Embryonic facial prominence (tissue), 1 donor: ENCODE measurements around the gene FRAS1.
"Not testable (repeated sequence)": the region's sequence is repeated elsewhere in the genome, so short reads cannot be mapped to it uniquely, and the experiment has no call there.

ENCODE experiments used
- DNase-seq: peaks from one replicate; pipeline ENCODE4 v3.0.0-alpha.2; 2016; ENCODE audit errors: extremely low spot score

FRAS1 gene

GRCh38 chr4:78275450-78275849, 218.3 kb downstream of the FRAS1 start:
- DNase-seq = not testable (repeated sequence)

GRCh38 chr4:78286281-78286680, 229.2 kb downstream of the FRAS1 start:
- DNase-seq = no peak

GRCh38 chr4:78288327-78288726, 231.2 kb downstream of the FRAS1 start:
- DNase-seq = peak; percentile 3

- DNase-seq = no peak
These were observed 234.2 kb downstream of the FRAS1 start for GRCh38 chr4:78291277-78291676.

- no peak for DNase-seq
These were observed 235.2 kb downstream of the FRAS1 start for GRCh38 chr4:78292341-78292740.

GRCh38 chr4:78292856-78293255, 235.7 kb downstream of the FRAS1 start:
- DNase-seq = no peak

- no peak for DNase-seq
These were observed 236.2 kb downstream of the FRAS1 start for GRCh38 chr4:78293348-78293747.

GRCh38 chr4:78293821-78294301, 236.7 kb downstream of the FRAS1 start:
- peak; percentile 46 for DNase-seq

GRCh38 chr4:78296261-78296660, 239.1 kb downstream of the FRAS1 start:
- no peak for DNase-seq

- DNase-seq = no peak
These were observed 240.1 kb downstream of the FRAS1 start for GRCh38 chr4:78297116-78297800.

- no peak for DNase-seq
These were observed 241.5 kb downstream of the FRAS1 start for GRCh38 chr4:78298618-78299017.

- no peak for DNase-seq
These were observed 242.4 kb downstream of the FRAS1 start for GRCh38 chr4:78299565-78299972.

GRCh38 chr4:78307263-78307662, 250.1 kb downstream of the FRAS1 start:
- not testable (repeated sequence) for DNase-seq

GRCh38 chr4:78308517-78308916, 251.4 kb downstream of the FRAS1 start:
- DNase-seq = no peak

GRCh38 chr4:78309352-78309751, 252.2 kb downstream of the FRAS1 start:
- DNase-seq = no peak

GRCh38 chr4:78310007-78310739, 253.1 kb downstream of the FRAS1 start:
- no peak for DNase-seq

GRCh38 chr4:78310740-78311115, 253.6 kb downstream of the FRAS1 start:
- DNase-seq = no peak

- no peak for DNase-seq
These were observed 254.2 kb downstream of the FRAS1 start for GRCh38 chr4:78311306-78311705.

- no peak for DNase-seq
These were observed 256.0 kb downstream of the FRAS1 start for GRCh38 chr4:78312989-78313753.

GRCh38 chr4:78313754-78314120, 256.6 kb downstream of the FRAS1 start:
- no peak for DNase-seq

GRCh38 chr4:78318126-78318525, 261.0 kb downstream of the FRAS1 start:
- no peak for DNase-seq

- no peak for DNase-seq
These were observed 263.3 kb downstream of the FRAS1 start for GRCh38 chr4:78320349-78320935.
